T-helper 17 cell (primary cell): Measurements from ENCODE around the gene SLC7A10. TPM values are rescaled to one million over a fixed set of nuclear protein-coding genes. Genes with fewer than 3 reads are reported as not detected.

ENCODE experiments used
- ATAC-seq: fragments of 150-1000 bp; cut with Tn5 transposase; 2 replicates; pipeline ENCODE4 v1.10.0; 2021; ENCODE audit warnings: mild to moderate bottlenecking, moderate library complexity
- DNase-seq, 3 donors: peaks; one replicate each; pipeline versions ENCODE4 v3.0.0 to v3.0.0-alpha.2; 2020 to 2021
- H3K9me3 ChIP-seq: one replicate; pipeline ENCODE4 v1.7.0; 2013; ENCODE audit warnings: low read length, mild to moderate bottlenecking; ENCODE audit not compliant: control insufficient read depth, poor library complexity, severe bottlenecking
- H3K27ac Mint-ChIP-seq: one replicate; pipeline ENCODE4 v1.8.0; 2022; ENCODE audit warnings: mild to moderate bottlenecking, moderate library complexity, mixed read lengths
- H3K27me3 Mint-ChIP-seq: one replicate; pipeline ENCODE4 v1.8.0; 2022; ENCODE audit warnings: mixed read lengths
- H3K36me3 Mint-ChIP-seq: one replicate; pipeline ENCODE4 v1.8.0; 2022; ENCODE audit warnings: low read depth, mixed read lengths
- H3K4me1 Mint-ChIP-seq: one replicate; pipeline ENCODE4 v1.8.0; 2022; ENCODE audit warnings: mild to moderate bottlenecking, mixed read lengths
- H3K4me3 Mint-ChIP-seq: one replicate; pipeline ENCODE4 v1.8.0; 2022; ENCODE audit warnings: mild to moderate bottlenecking, moderate library complexity, mixed read lengths
- total RNA-seq, 4 donors: library from RNA in 2 of 4; stranded (reverse) in 2 of 4; gene quantifications; one replicate each; pipeline ENCODE4 v1.2.3 and lab custom pipeline; 2022 to 2026

SLC7A10 gene
- total RNA-seq, 2 donors from 2014 or later, result not detected

GRCh38 chr19:33263325-33264023 lies 37.8 kb upstream of the SLC7A10 start:
- ATAC-seq, result no peak
- no peak for DNase-seq
- no peaks in the 10 kb centered on the region for H3K9me3 ChIP-seq
- no peak overlapping the region for H3K4me3 Mint-ChIP-seq
- peaks cover 7% of the 10 kb centered on the region for H3K36me3 Mint-ChIP-seq
- H3K27me3 Mint-ChIP-seq, result peaks cover 31% of the 10 kb centered on the region
- H3K4me1 Mint-ChIP-seq, result peaks cover 11% of the 10 kb centered on the region
- H3K27ac Mint-ChIP-seq, result no peak overlapping the region

GRCh38 chr19:33261511-33262189 lies 36.0 kb upstream of the SLC7A10 start:
- Mint-ChIP-seq H3K27me3 (peaks cover 31% of the 10 kb centered on the region), H3K4me3 (peak overlapping the region; percentile 9), H3K36me3 (peaks cover 7% of the 10 kb centered on the region), H3K27ac (peak overlapping the region; percentile 79), H3K4me1 (peaks cover 11% of the 10 kb centered on the region)
- no peaks in the 10 kb centered on the region for H3K9me3 ChIP-seq
- ATAC-seq, result no peak
- DNase-seq, result no peak

- H3K4me3 Mint-ChIP-seq, result no peak overlapping the region
- no peak for ATAC-seq
These were observed 35.2 kb upstream of the SLC7A10 start for GRCh38 chr19:33260628-33261418.

GRCh38 chr19:33259539-33259938 lies 33.9 kb upstream of the SLC7A10 start:
- Mint-ChIP-seq H3K27me3 (peaks cover 34% of the 10 kb centered on the region), H3K4me1 (peaks cover 9% of the 10 kb centered on the region), H3K36me3 (peaks cover 7% of the 10 kb centered on the region), H3K4me3 (no peak overlapping the region), H3K27ac (no peak overlapping the region)
- DNase-seq (no peak), ATAC-seq (no peak)
- no peaks in the 10 kb centered on the region for H3K9me3 ChIP-seq

More at GRCh38 chr19:33260628-33261418, 35.2 kb upstream of the SLC7A10 start:
- H3K9me3 ChIP-seq, result no peaks in the 10 kb centered on the region
- Mint-ChIP-seq H3K27ac (no peak overlapping the region), H3K4me1 (peaks cover 11% of the 10 kb centered on the region), H3K27me3 (peaks cover 31% of the 10 kb centered on the region), H3K36me3 (peaks cover 7% of the 10 kb centered on the region)
- DNase-seq, result no peak

- H3K27me3 Mint-ChIP-seq, result peaks cover 29% of the 10 kb centered on the region
- peaks cover 7% of the 10 kb centered on the region for H3K36me3 Mint-ChIP-seq
- no peak for ATAC-seq
- no peak for DNase-seq
- no peak overlapping the region for H3K27ac Mint-ChIP-seq
- H3K4me3 Mint-ChIP-seq, result no peak overlapping the region
- H3K9me3 ChIP-seq, result no peaks in the 10 kb centered on the region
- peaks cover 9% of the 10 kb centered on the region for H3K4me1 Mint-ChIP-seq
These were observed 32.2 kb upstream of the SLC7A10 start for GRCh38 chr19:33257828-33258227.

- no peak overlapping the region for H3K4me3 Mint-ChIP-seq
- ATAC-seq (no peak), DNase-seq (no peak)
- no peaks in the 10 kb centered on the region for H3K9me3 ChIP-seq
- peaks cover 2% of the 10 kb centered on the region for H3K36me3 Mint-ChIP-seq
- H3K27me3 Mint-ChIP-seq, result peaks cover 15% of the 10 kb centered on the region
- H3K27ac Mint-ChIP-seq, result no peak overlapping the region
- peaks cover 3% of the 10 kb centered on the region for H3K4me1 Mint-ChIP-seq
These were observed 30.6 kb upstream of the SLC7A10 start for GRCh38 chr19:33256261-33256660.

GRCh38 chr19:33255781-33256180 lies 30.1 kb upstream of the SLC7A10 start:
- H3K4me3 Mint-ChIP-seq, result no peak overlapping the region
- H3K27ac Mint-ChIP-seq, result no peak overlapping the region
- no peaks in the 10 kb centered on the region for H3K9me3 ChIP-seq
- peaks cover 15% of the 10 kb centered on the region for H3K27me3 Mint-ChIP-seq
- ATAC-seq, result no peak
- no peak for DNase-seq
- H3K4me1 Mint-ChIP-seq, result peaks cover 2% of the 10 kb centered on the region
- H3K36me3 Mint-ChIP-seq, result peaks cover 2% of the 10 kb centered on the region

GRCh38 chr19:33254245-33254824 lies 28.7 kb upstream of the SLC7A10 start:
- H3K27me3 Mint-ChIP-seq, result peaks cover 10% of the 10 kb centered on the region
- DNase-seq (no peak), ATAC-seq (no peak)
- H3K4me1 Mint-ChIP-seq, result no peaks in the 10 kb centered on the region
- H3K27ac Mint-ChIP-seq, result no peak overlapping the region
- no peak overlapping the region for H3K4me3 Mint-ChIP-seq
- no peaks in the 10 kb centered on the region for H3K36me3 Mint-ChIP-seq
- no peaks in the 10 kb centered on the region for H3K9me3 ChIP-seq

- Mint-ChIP-seq H3K27ac (no peak overlapping the region), H3K27me3 (peaks cover 10% of the 10 kb centered on the region), H3K36me3 (no peaks in the 10 kb centered on the region), H3K4me1 (no peaks in the 10 kb centered on the region), H3K4me3 (no peak overlapping the region)
- no peak for ATAC-seq
- no peaks in the 10 kb centered on the region for H3K9me3 ChIP-seq
- DNase-seq, result no peak
These were observed 27.3 kb upstream of the SLC7A10 start for GRCh38 chr19:33252971-33253370.

- ATAC-seq (no peak), DNase-seq (no peak)
- Mint-ChIP-seq H3K27ac (no peak overlapping the region), H3K27me3 (peaks cover 10% of the 10 kb centered on the region), H3K4me1 (no peaks in the 10 kb centered on the region), H3K4me3 (no peak overlapping the region), H3K36me3 (no peaks in the 10 kb centered on the region)
- no peaks in the 10 kb centered on the region for H3K9me3 ChIP-seq
These were observed 26.8 kb upstream of the SLC7A10 start for GRCh38 chr19:33252418-33252962.

GRCh38 chr19:33251526-33252090 lies 26.0 kb upstream of the SLC7A10 start:
- no peaks in the 10 kb centered on the region for H3K36me3 Mint-ChIP-seq
- no peaks in the 10 kb centered on the region for H3K4me1 Mint-ChIP-seq
- H3K27ac Mint-ChIP-seq, result no peak overlapping the region
- no peaks in the 10 kb centered on the region for H3K9me3 ChIP-seq
- ATAC-seq (no peak), DNase-seq (no peak)
- H3K27me3 Mint-ChIP-seq, result peaks cover 10% of the 10 kb centered on the region
- no peak overlapping the region for H3K4me3 Mint-ChIP-seq

- Mint-ChIP-seq H3K4me3 (no peak overlapping the region), H3K36me3 (no peaks in the 10 kb centered on the region), H3K27me3 (peaks cover 10% of the 10 kb centered on the region), H3K27ac (no peak overlapping the region), H3K4me1 (no peaks in the 10 kb centered on the region)
- H3K9me3 ChIP-seq, result no peaks in the 10 kb centered on the region
- no peak for ATAC-seq
- no peak for DNase-seq
These were observed 25.4 kb upstream of the SLC7A10 start for GRCh38 chr19:33251076-33251475.
